Heart left ventricle (tissue), 16 donors: Measurements from ENCODE around the gene PSMA2. TPM values are rescaled to one million over a fixed set of nuclear protein-coding genes. Genes with fewer than 3 reads are reported as not detected.

Experiments used
- ATAC-seq, 4 donors: fragments of 200-7000 bp; cut with Tn5 transposase; one replicate each; pipeline ENCODE4 v1.9.1; 2020 to 2022; ENCODE audit warnings: moderate library complexity in 4 of 4, mild to moderate bottlenecking in 3 of 4, moderate number of reproducible peaks in 1 of 4
- DNase-seq, 5 donors: peaks; one replicate each; pipeline ENCODE4 v3.0.0-alpha.2; 2020
- H3K27ac ChIP-seq, 12 donors: fragments of 200-600 bp; sonication (generic) in 4 of 12; one replicate each; pipeline versions ENCODE4 v1.5.0 to v1.8.0; 2016 to 2022; ENCODE audit warnings: mild to moderate bottlenecking in 2 of 12
- H3K27me3 ChIP-seq, 9 donors: fragments of 200-600 bp; sonication (generic) in 2 of 9; one replicate each; pipeline versions ENCODE4 v1.5.1 to v1.8.0; 2016 to 2022; ENCODE audit warnings: mild to moderate bottlenecking in 3 of 9
- H3K36me3 ChIP-seq, 9 donors: fragments of 200-600 bp; sonication (generic) in 2 of 9; one replicate each; pipeline versions ENCODE4 v1.5.0 to v1.8.0; 2018 to 2022; ENCODE audit warnings: mild to moderate bottlenecking in 2 of 9
- H3K4me1 ChIP-seq, 12 donors: fragments of 200-600 bp; sonication (generic) in 4 of 12; one replicate each; pipeline versions ENCODE4 v1.5.0 to v1.8.0; 2016 to 2022; ENCODE audit warnings: mild to moderate bottlenecking in 3 of 12
- H3K4me3 ChIP-seq, 12 donors: fragments of 200-600 bp; sonication (generic) in 4 of 12; one replicate each; pipeline versions ENCODE4 v1.5.0 to v1.8.0; 2017 to 2022; ENCODE audit warnings: mild to moderate bottlenecking in 9 of 12, moderate library complexity in 4 of 12
- H3K9me3 ChIP-seq, 12 donors: fragments of 200-600 bp; sonication (generic) in 4 of 12; one replicate each; pipeline versions ENCODE4 v1.5.0 to v1.8.0; 2016 to 2022; ENCODE audit warnings: mild to moderate bottlenecking in 1 of 12
- POLR2A ChIP-seq, 2 donors: fragments of 450-650 bp; IDR thresholded peaks; one replicate each; pipeline ENCODE4 v1.6.1; 2017; ENCODE audit warnings: antibody characterized with exemption in 2 of 2, mild to moderate bottlenecking in 2 of 2, moderate library complexity in 2 of 2
- WGBS, 4 donors: extraction: QIAGEN DNeasy Blood & Tissue Kit in 2 of 4; methylation state at CpG; one replicate each; pipeline versions ENCODE4 v1.1.5 to v1.1.7; 2013 to 2018; 5-methylcytosine and 5-hydroxymethylcytosine counted together
- intact Hi-C, 10 donors: fragments of 100-400 bp; cut with DNase I; formaldehyde crosslinking; loops; one replicate each; pipeline versions ENCODE4 v1.11.1 to v1.14.2; 2022
- polyA plus RNA-seq, 2 donors: library from polyadenylated mRNA; stranded (reverse); fragments of 200-250 nt; gene quantifications; one replicate each; pipeline ENCODE4 v1.2.3, GENCODE V29; 2013
- total RNA-seq, 9 donors: library from RNA; depleted of rRNA in 2 of 9; stranded (reverse); fragments of >200 nt in 2 of 9; fragmentation: NEBNext Ultra II Directional in 3 of 9; extraction: Animal tissue kit (Norgen Biotek cat#: 25700) in 3 of 9; gene quantifications; one replicate each; pipeline versions ENCODE4 v1.1.0 to v1.2.4, GENCODE V29; 2016 to 2023
- TF ChIP-seq, protein P1 (sequence below), 12 donors: fragments of 200-600 bp; sonication (generic) in 4 of 12; IDR thresholded peaks; one replicate each; pipeline versions ENCODE4 v1.5.0 to v1.8.0; 2018 to 2022; ENCODE audit warnings: antibody characterized with exemption in 12 of 12, mild to moderate bottlenecking in 5 of 12
- donor health status: ischemic (EF 13 %, LVEDD 7.1; RV severe dilation, severe dysfunction).
- donor health status: healthy with polysubstance abuse.
- donor health status: DM: no; HTN: yes; CAD: no.
- donor health status: DM: no; HTN: no; CAD: no.
- donor health status: ischemic (EF 25% LVEDD 6.9; RV normal size, moderate dysfunction).
- donor health status: ischemic (EF 25% LVEDD 5.7; RV mildly dilated, moderate dysfunction).
- donor health status: healthy.
- donor health status: DM: yes; HTN: yes; CAD: no.
- donor health status: ischemic (EF 35%, LVEDD 5.7; RV mildly dilated, moderate dysfunction).
- donor health status: nonischemic (EF 11% LVEDD 7.7; RV severe dilation, severe dysfunction).
- donor health status: DM: yes; HTN: yes; CAD: no.
- donor health status: PGD.
- donor health status: ischemic (EF 29% LVEDD 5.4; RV normal size, mild dysfunction).
- donor health status: nonischemic (EF 23%, LVEDD 6.1; RV moderate dilation, normal function).

The PSMA2 gene
- total and polyA plus RNA-seq, 11 donors: 41.8 to 139 (median 75.8) TPM

GRCh38 chr7:42967391-42967790 is 35.4 kb upstream of the PSMA2 start:
- DNase-seq (no peak), ATAC-seq (no peak)
- Histone ChIP-seq H3K4me1 (peaks cover 0 to 15% (median under 1%) of the 10 kb centered on the region in 12 donors), H3K27ac (no peak overlapping the region), H3K27me3 (no peaks in the 10 kb centered on the region), H3K4me3 (no peak overlapping the region), H3K9me3 (no peaks in the 10 kb centered on the region), H3K36me3 (no peaks in the 10 kb centered on the region)
- 70 to 79% (median 77%) methylated on average over 2 of the region's 2 CpGs for WGBS, 4 donors
- TF ChIP-seq, protein P1, sequence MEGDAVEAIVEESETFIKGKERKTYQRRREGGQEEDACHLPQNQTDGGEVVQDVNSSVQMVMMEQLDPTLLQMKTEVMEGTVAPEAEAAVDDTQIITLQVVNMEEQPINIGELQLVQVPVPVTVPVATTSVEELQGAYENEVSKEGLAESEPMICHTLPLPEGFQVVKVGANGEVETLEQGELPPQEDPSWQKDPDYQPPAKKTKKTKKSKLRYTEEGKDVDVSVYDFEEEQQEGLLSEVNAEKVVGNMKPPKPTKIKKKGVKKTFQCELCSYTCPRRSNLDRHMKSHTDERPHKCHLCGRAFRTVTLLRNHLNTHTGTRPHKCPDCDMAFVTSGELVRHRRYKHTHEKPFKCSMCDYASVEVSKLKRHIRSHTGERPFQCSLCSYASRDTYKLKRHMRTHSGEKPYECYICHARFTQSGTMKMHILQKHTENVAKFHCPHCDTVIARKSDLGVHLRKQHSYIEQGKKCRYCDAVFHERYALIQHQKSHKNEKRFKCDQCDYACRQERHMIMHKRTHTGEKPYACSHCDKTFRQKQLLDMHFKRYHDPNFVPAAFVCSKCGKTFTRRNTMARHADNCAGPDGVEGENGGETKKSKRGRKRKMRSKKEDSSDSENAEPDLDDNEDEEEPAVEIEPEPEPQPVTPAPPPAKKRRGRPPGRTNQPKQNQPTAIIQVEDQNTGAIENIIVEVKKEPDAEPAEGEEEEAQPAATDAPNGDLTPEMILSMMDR (IDR thresholded peaks at IDR 0.05): no peak
- no peak for TF ChIP-seq POLR2A (IDR thresholded peaks at IDR 0.05)
- intact Hi-C loops: no loop called here

DNA sequence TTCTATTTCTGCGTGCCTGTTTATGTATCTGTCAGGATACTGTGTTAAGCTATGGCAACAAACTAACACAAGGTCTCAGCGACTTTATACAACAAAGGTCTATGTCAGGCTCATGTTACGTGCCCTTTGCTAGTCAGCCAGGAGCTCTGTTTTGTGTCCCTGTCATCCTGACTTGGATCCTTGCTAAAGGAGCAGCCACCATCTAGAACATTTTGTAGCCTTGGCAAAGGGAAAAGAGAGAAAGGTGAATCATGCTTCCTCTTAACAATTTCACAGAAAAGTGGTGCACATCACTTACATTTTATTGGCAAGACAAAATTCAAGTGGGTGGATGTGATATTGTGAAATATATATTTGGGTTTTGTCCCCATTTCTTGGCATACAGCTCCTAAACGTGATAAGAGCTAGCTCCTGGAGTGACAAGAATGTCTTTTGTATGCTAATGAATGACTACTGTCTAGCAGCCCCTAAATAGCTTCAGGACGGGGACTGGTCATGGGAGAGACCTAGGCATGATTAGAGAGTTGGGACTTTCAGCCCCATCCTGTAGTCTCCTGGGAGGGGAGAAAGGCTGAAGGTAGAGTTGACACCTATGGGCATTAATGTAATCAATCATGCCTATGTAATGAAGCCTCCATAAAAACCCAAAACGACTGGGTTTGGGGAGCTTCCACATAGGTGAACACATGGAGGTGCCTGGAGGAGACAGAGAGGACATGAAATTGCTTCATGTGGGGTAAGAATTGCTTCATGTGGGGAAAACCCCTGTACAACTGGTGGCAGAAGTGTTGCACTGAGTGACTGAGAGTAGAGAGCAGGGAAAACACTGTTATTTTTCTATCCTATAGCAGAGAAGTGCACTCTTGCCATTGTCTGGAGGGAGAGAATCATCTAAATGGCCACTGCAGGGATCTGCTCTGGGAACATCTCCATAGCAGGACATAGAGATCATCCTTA is 33.2 kb upstream of the PSMA2 start:
- Histone ChIP-seq H3K27me3 (no peaks in the 10 kb centered on the region), H3K27ac (peak overlapping the region; percentile 41 to 84 (median 66)), H3K4me1 (peaks cover 0 to 13% (median 0%) of the 10 kb centered on the region in 12 donors), H3K9me3 (no peaks in the 10 kb centered on the region), H3K36me3 (no peaks in the 10 kb centered on the region), H3K4me3 (no peak overlapping the region)
- ATAC-seq (peak; percentile 95 to 99 (median 97)), DNase-seq (peak in 4 of 5 donors; percentile 17 to 57 (median 34))
- WGBS, 4 donors: 31 to 36% (median 33%) methylated on average over 6 of the region's 6 CpGs
- TF ChIP-seq POLR2A (IDR thresholded peaks at IDR 0.05): no peak
- TF ChIP-seq, protein P1 (IDR thresholded peaks at IDR 0.05): no peak
- intact Hi-C loops: no loop called here

GRCh38 chr7:42964293-42964692 is 32.3 kb upstream of the PSMA2 start:
- Histone ChIP-seq H3K9me3 (no peaks in the 10 kb centered on the region), H3K27me3 (no peaks in the 10 kb centered on the region), H3K36me3 (no peaks in the 10 kb centered on the region), H3K4me1 (peaks cover 0 to 13% (median 0%) of the 10 kb centered on the region in 12 donors), H3K27ac (peak overlapping the region in 11 of 12 donors; percentile 41 to 84 (median 69)), H3K4me3 (no peak overlapping the region)
- 46 to 59% (median 54%) methylated on average over 2 of the region's 2 CpGs for WGBS, 4 donors
- DNase-seq (no peak), ATAC-seq (no peak)
- intact Hi-C loops: no loop called here
- TF ChIP-seq, protein P1 (IDR thresholded peaks at IDR 0.05): no peak
- TF ChIP-seq POLR2A (IDR thresholded peaks at IDR 0.05): no peak

DNA sequence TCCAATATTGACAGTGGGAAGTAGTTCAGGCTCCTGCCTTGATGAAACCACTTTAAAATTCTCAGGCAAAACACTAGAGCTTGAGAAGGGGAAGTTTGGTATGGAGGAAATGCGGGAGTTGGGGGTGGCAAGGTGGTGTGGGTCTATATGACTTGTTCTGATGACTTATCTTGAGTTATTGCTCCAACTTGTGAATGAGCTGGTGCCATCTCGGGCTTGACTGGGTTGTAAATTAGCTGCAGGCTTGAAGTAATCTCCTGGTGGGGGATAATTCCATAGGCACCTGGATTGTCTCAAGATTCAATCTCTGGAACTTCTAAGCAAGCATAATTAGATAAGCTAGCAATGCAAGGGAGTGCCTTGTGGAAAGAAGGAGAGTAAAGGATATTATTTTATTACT is 29.2 kb upstream of the PSMA2 start:
- TF ChIP-seq POLR2A (IDR thresholded peaks at IDR 0.05): no peak
- TF ChIP-seq, protein P1 (IDR thresholded peaks at IDR 0.05): no peak
- Histone ChIP-seq H3K27me3 (no peaks in the 10 kb centered on the region), H3K4me1 (peaks cover 0 to 13% (median 0%) of the 10 kb centered on the region in 12 donors), H3K9me3 (peaks cover 0 to 11% (median 0%) of the 10 kb centered on the region in 12 donors), H3K27ac (no peak overlapping the region), H3K36me3 (no peaks in the 10 kb centered on the region), H3K4me3 (no peak overlapping the region)
- ATAC-seq (no peak), DNase-seq (no peak)
- 32 to 70% (median 62%) methylated on average over 2 of the region's 2 CpGs for WGBS, 4 donors
- intact Hi-C loops: no loop called here
